HUES64 (cell line): ENCODE data around the gene TSPAN14.

Source experiments
- H3K27ac ChIP-seq: 2 replicates; pipeline ENCODE4 v1.7.0; 2013; ENCODE audit warnings: low read depth, low read length, inconsistent platforms
- H3K27me3 ChIP-seq: 2 replicates; pipeline ENCODE4 v1.6.1; 2013; ENCODE audit warnings: mild to moderate bottlenecking, low read length; ENCODE audit not compliant: insufficient read depth
- H3K36me3 ChIP-seq: 2 replicates; pipeline ENCODE4 v1.6.1; 2013; ENCODE audit warnings: mild to moderate bottlenecking, low read length; ENCODE audit not compliant: insufficient read depth
- H3K4me1 ChIP-seq: 2 replicates; pipeline ENCODE4 v1.6.1; 2013; ENCODE audit warnings: mild to moderate bottlenecking, low read length, moderate library complexity; ENCODE audit not compliant: insufficient read depth
- H3K4me3 ChIP-seq: 2 replicates; pipeline ENCODE4 v1.5.1; 2013; ENCODE audit warnings: mild to moderate bottlenecking, low read length, moderate library complexity
- H3K9ac ChIP-seq: 2 replicates; pipeline ENCODE4 v1.6.1; 2013; ENCODE audit warnings: mild to moderate bottlenecking, low read depth, low read length
- H3K9me3 ChIP-seq: 2 replicates; pipeline ENCODE4 v1.6.1; 2013; ENCODE audit warnings: low read depth, low read length; ENCODE audit not compliant: insufficient read depth
- WGBS: fragments of 150-250, 120-280 bp; methylation state at CpG from one replicate; pipeline ENCODE4 v1.1.7; 2013; ENCODE audit warnings: missing lambda C conversion rate; 5-methylcytosine and 5-hydroxymethylcytosine counted together

TSPAN14 gene

DNA sequence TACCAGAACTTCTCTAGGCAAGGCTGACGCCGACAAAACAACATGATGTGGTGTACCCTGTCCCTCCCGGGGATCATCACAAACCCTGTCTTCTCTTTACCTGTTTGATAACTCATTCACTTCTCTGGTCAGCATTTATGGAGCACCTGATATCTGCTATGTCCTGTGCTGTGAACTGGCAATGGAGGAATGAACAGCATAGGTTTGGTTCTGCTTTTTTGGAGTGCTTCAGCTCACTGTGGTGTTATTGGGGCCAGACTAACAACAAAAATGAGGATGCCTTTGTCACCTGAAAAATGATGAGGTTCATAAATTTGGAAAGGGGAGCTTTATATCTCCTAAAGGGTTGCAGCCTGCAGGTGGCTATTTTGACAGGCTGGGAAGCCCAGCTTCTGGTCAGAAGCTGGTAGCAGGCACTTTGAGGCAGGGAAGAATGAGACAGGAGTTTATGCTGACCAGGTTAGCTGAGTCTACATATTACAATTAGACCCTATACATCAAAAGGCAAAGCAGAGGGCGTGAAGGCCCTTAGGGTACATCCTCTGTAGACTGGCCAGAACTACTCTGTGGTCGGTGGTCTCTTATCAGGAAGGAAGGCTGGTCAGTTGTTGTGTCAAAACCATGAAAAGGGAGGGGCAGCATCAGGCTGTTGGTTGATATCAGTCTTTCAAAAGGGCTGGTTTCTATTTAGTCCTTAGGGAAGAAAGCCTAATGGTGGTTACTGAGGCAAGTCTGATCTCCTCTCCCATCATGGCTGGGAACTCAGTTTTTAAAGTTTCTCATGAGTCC lies 125.9 kb downstream of the TSPAN14 start:
- Histone ChIP-seq H3K36me3 (no peaks in the 10 kb centered on the region), H3K9me3 (0 out of 2 replicates have a peak, but pooled peaks cover 4% of the 10 kb centered on the region), H3K4me3 (no peak overlapping the region), H3K4me1 (no peaks in the 10 kb centered on the region), H3K27me3 (no peaks in the 10 kb centered on the region), H3K9ac (no peak overlapping the region), H3K27ac (no peak overlapping the region)
- WGBS: 93% methylated on average over 5 of the region's 5 CpGs

DNA sequence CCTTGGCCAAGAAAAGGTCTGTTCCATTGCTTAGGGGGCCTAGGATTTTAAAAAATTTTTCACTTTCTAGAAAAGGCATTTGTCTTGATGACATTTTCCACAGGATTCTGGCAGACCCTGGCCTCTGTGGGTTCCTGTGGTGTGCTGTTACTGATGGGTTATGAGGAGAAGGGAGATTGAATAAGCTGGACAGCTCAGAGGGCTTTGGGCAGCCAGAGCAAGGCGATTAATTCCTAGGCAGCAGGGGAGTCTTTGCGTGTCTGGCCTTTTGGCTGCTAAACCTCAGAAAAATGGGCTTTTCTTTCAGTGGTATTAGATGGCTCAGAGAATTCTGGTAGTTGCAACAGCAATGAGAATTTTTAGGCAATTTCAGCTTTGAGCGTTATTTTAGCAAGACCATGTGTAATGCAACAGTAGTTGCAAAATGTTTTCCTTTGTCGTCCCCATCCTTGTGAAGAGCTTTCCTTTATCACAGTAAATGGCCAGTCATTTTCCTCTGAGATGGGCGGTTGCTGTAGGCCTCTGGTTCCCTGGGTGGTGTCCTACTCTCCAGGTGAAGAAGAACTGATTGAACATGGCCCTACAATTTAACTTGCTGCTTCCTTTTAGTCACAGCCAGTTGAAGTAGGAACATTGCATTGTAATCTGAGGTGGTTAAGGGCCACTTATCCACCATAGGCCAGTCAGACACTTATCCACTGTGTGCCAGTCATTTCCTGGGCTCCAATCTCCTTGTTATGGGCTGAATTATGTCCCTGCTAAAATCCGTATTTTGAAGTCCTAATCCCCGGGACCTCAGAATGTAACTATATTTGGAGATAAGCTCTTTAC lies 126.7 kb downstream of the TSPAN14 start:
- no peak overlapping the region for H3K9ac ChIP-seq
- no peak overlapping the region for H3K4me3 ChIP-seq
- no peaks in the 10 kb centered on the region for H3K27me3 ChIP-seq
- H3K9me3 ChIP-seq: 0 out of 2 replicates have a peak, but pooled peaks cover 4% of the 10 kb centered on the region
- no peaks in the 10 kb centered on the region for H3K4me1 ChIP-seq
- H3K27ac ChIP-seq: no peak overlapping the region
- H3K36me3 ChIP-seq: no peaks in the 10 kb centered on the region
- 91% methylated on average over 7 of the region's 7 CpGs for WGBS

DNA sequence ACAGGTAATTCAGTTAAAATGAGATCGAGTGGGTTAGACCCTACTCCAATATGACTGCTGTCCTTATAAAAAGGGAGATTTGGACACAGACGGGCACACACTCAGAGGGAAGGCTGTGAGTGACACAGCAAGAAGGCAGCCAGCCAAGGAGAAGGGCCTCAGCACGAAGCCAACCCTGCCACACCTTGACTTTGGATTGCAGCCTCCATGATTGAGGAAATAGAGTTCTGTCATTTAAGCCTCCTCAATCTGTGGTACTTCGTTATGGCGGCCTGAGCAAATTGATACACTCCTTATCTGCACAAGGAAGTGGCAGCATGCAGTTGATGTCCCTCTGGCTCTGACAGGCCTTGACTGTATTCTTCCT lies 127.3 kb downstream of the TSPAN14 start:
- H3K9ac ChIP-seq: no peak overlapping the region
- H3K4me1 ChIP-seq: no peaks in the 10 kb centered on the region
- WGBS: 95% methylated on average over 5 of the region's 5 CpGs
- 0 out of 2 replicates have a peak, but pooled peaks cover 4% of the 10 kb centered on the region for H3K9me3 ChIP-seq
- H3K36me3 ChIP-seq: no peaks in the 10 kb centered on the region
- H3K27me3 ChIP-seq: no peaks in the 10 kb centered on the region
- H3K27ac ChIP-seq: no peak overlapping the region
- H3K4me3 ChIP-seq: no peak overlapping the region

DNA sequence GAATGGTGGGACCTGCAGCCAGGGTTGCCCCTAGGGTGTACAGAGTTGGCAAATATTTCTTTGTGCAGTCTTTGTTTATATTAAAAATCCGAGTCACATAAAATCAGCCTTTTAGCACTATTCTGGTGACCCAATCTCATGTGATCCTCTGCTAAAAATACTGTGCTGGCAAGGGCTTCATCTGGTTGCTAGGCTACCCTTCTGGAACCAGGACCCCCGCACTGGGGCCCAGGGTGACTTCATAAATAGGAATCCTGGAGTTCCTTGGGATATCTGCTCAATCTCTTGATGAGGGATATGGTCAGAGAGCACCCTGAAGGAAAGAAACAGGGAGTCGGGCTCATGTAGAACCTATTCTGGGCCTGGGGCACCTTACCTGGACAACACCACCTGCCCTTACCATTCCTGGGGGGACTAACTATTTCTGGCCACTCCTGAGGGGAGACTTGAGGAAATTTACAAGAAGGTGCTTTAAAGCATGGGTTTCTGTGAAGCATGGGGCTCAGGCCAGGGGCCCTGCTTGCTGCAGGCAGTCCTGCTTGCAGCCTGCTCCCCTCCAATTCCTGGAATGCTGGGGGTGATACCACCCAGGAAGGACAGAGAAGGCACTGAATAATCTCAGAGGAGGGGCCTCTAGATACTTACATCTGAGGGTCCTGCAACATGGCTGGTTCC lies 128.3 kb downstream of the TSPAN14 start:
- 85% methylated on average over 3 of the region's 3 CpGs for WGBS
- H3K27ac ChIP-seq: no peak overlapping the region
- H3K36me3 ChIP-seq: no peaks in the 10 kb centered on the region
- no peak overlapping the region for H3K9ac ChIP-seq
- H3K4me1 ChIP-seq: no peaks in the 10 kb centered on the region
- H3K4me3 ChIP-seq: no peak overlapping the region
- no peaks in the 10 kb centered on the region for H3K9me3 ChIP-seq
- H3K27me3 ChIP-seq: no peaks in the 10 kb centered on the region
